GM18520 (cell line): ENCODE results near the gene TAAR8.
A peak's percentile ranks its signal among the peaks of the same experiment; 100 is the strongest.
"Not testable (repeated sequence)": the region's sequence is repeated elsewhere in the genome, so short reads cannot be mapped to it uniquely, and the experiment has no call there.

Source experiments
- ATAC-seq: cut with Tn5 transposase; IDR thresholded peaks from one replicate; pipeline ENCODE4 v1.9.1; 2021; ENCODE audit not compliant: unreplicated experiment

The TAAR8 gene

DNA sequence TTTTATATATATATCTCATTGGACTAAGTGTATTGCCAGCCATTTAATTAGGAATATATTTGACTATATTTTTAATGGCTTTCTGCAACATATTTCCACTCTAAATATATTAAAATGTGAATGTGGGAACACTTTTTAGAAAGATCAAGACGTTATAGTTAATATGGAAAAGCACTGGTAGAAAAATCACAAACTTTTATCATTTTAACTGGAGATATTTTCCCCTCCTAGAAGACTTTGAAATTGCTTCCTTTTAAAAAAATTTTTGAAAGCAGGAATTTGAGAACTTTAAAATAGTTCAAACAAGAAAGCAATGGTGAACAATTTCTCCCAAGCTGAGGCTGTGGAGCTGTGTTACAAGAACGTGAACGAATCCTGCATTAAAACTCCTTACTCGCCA is 14.5 kb upstream of the TAAR8 start, which contains the start of gene TAAR9:
TAAR9 (plus strand) TSS at position 301 of the 400 bp plus-strand sequence; CDS start at position 314, 13 bp downstream.
- no peak for ATAC-seq

DNA sequence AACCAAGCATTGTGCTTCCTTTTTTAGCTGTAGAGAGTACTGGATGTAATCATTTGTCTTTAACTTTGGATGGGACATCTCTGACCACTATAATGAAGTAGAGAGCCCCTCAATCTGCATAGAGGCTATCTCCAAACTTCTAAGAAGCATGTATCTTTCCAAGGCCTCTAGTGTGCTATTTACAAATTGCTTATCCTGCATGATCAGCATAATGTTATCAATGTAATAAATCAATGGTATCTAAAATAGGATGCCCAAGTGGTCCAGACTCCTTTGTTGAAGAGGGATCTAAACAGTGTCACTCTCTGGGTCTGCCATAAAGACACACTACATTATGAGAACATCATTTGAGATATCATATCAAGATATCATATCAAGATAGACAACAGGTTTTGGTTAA is 7.6 kb upstream of the TAAR8 start:
- ATAC-seq, result no peak

DNA sequence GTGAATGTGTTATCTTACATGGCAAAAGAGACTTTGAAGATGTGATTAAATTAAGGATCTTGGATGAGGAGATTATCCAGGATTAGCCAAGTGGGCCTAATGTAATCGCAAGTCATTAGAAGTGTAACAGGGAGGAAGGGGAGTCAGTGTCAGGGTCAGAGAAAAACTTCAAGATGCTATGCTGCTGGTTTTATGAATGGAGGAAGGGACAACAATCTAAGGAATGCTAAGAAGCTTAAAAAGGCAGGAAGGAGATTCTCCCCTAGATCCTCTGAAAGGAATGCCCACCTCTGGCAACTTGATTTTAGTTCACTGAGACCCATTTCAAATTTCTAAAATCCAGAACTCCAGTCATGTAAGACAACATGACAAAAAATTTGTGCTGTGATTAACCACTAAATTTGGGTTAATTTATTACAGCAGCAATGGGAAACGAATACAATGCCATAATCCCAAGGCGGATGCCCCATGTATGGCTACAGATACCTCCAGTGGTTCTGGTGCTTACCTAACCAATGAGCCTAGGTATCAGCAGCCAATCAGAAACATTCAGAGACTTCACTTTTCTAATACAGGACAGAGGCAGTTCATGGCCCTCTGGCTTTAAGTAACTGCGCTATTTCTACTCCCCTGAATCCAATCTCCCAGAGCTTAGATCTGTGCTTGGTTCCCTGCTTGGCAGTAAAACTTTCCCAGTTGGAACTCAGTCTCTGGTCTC is 3.6 kb upstream of the TAAR8 start:
- no peak for ATAC-seq

DNA sequence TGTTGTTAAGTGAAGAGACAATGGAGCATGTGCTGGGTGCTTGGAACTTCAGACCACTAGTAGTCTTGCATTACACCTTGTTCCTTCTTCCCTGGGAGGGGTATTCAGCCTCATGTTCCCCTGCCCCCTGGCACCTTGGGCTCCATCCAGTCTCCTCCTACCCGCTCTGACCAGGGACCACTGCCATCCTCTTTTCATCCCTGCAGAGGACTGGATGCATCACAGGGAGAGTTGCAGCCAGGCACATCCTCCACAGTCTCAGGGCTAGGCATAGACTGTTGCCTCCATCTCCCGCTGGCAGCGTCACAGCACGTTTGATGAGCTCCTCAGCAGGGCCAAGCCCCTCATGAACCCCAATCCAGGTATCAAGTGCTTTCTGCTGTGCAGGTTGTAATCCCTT is 1.3 kb upstream of the TAAR8 start:
- ATAC-seq, result no peak

DNA sequence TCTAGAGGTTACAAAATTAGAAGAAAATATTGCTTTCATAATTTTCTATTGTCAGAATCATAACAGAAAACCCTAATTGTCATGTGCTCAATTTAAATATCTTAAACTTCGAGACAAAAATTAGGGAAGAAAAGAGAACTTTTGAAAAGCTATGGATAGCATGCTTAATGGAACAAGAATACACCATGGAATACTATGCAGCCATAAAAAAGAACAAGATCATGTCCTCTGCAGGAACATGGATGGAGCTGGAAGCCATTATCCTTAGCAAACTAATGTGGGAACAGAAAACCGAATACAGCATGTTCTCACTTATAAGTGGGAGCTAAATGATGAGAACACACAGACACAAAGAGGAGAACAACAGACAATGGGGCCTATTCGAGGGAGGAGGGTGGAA is 7.6 kb downstream of the TAAR8 start:
- not testable (repeated sequence) for ATAC-seq

DNA sequence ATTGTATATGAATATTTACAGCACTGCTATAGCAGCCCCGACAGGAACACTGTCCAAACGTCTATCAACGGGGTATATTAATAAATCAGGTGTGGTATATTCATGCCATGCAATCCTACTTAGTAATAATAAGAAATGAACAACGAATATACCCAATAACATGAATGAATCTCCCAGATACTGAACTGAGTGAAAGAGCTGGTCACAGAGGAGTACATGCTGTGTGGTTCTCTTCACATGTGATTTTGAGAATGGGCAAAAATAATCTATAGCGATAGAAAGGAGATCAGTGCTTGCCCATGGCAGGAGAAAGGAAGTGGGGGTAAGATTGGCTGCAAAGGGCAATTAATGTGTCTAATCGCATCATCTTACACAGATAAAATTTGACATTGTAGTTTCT is 13.9 kb downstream of the TAAR8 start:
- no peak for ATAC-seq

DNA sequence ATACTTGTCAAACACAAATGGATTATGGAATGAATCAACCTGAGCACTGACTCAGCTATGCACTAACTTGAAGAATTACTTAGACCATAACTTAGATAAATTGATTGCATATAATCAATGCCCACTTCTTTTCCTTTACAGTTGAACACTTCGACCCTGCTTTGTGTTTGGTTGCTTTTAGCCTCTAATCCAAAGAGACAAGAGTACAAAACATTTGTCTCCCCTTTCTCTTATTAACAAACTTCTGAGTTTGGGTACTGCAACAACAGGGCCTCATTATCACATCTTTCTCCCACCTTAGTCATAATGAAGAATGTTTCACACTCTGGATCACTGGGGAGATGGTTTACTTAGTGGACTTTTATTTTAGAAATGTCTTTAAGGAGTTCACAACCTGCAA is 15.1 kb downstream of the TAAR8 start:
- ATAC-seq, result no peak

DNA sequence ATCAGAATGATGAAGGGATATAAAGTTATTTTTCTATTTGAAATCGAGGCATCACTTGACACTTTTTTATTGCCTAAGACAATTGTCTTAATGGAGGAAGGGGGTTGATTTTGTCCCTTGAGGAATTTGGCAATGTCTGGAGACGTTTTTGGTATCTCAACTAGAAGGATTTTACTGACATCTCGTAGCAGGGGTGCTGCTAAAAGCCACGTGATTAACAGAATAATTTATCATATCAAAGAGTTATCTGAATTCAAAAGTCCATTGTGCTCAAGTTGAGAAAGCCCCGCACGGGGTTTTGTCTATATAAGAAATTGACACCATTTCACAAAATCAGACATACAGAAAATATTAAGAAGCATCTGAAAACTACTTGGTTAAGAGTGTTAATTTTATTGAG is 16.1 kb downstream of the TAAR8 start:
- no peak for ATAC-seq

DNA sequence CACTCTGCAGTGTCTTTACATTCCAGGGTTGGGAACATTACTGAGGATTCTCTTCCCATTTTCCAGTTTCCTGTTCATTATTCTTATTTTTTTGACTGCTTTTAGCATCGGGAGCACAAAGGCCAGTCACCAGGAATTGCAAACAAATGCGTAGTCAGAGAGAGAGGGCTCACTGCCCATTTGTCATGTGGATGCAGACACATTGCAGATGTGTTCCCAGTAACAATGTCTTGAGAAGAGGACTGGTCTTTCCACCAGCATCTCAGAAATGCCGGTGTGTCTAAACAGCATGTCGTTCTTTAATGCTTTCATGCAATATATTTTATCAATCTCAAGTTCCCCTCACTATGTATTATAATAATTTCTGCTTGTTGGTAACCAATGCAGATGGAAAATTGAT is 16.7 kb downstream of the TAAR8 start:
- no peak for ATAC-seq

DNA sequence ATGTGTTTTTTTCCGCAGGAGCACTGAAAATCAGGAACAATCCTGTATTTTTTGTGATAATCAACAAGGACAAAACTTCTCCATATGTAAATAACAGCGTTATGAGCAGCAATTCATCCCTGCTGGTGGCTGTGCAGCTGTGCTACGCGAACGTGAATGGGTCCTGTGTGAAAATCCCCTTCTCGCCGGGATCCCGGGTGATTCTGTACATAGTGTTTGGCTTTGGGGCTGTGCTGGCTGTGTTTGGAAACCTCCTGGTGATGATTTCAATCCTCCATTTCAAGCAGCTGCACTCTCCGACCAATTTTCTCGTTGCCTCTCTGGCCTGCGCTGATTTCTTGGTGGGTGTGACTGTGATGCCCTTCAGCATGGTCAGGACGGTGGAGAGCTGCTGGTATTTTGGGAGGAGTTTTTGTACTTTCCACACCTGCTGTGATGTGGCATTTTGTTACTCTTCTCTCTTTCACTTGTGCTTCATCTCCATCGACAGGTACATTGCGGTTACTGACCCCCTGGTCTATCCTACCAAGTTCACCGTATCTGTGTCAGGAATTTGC is 17.8 kb downstream of the TAAR8 start, which contains the start of gene TAAR6:
TAAR6 (plus strand) TSS at position 102 of the 557 bp plus-strand sequence; CDS start at position 102, 0 bp downstream.
- ATAC-seq, result no peak

DNA sequence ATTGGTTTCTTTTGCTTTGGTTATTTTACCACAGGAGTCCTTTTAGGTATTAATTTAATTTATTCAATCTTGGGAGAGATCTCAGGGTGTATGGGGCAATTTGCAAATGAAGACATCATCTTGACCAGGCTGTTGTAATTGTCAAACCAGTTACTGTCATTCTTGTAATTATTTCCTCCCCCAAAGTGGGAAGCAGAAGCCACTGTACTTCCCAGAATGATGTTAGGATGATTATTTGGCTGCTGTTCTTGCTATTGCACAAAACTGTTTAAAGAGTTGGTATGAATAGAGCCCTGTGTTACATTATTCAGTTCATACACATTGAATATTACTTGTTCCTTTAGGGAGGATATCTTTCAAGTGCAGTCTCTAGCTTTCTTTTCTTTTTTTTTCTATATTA is 19.3 kb downstream of the TAAR8 start:
- no peak for ATAC-seq

DNA sequence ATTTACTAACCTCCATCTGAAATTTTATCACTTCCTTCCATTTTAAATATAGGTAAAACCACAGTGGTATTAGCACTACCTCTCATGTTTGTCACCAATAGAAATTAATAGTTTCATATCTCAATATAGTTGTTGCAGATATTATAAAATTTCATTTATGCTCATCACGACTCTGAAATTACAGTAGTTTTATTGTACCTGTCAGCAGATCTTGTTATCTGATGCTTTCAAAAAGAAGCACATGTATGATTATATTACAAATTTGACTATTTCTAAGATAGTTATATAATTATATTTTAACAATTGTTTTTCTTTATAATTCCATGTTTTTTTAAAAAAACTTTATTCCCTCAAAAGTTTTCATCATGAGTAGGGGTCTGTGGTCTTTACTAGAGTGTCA is 32.2 kb downstream of the TAAR8 start:
- no peak for ATAC-seq

DNA sequence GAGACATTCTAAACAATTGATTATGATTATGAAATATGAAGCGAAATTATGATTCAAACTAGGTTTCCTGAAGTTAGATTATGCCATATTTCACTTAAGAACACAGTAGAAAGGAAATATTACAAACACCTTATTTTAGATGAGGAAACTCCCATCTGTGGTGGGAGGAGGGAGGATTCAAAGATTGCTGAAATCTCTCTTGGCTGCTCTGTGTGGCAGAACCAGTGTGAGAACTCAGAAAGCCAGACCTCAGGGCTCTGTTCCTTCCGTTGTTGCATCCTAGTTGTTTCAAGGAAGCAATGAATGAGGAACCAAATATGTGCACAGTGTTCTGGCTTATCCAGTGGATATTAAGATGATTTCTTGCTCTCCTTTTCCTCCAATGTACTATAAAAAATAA is 35.0 kb downstream of the TAAR8 start:
- no peak for ATAC-seq

DNA sequence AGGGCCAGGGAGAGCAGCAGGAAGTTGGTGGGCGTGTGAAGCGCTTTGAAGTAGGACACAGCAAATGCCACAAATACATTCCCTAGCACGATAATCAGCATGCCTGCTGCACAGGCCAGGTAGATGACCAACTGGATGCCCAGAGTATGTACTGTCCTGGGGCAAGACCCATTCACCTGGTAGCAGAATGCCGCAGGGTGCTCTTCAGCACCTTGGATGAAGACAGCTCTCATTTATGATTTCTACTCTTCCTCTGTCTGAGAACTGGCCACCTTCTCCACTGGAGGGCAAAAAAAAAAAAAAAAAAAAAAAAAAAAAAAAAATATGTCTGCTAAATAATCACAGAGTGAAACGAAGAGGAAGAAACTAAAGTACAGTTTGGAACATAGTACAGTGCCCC is 37.0 kb downstream of the TAAR8 start, which contains the start of gene TAAR5:
TAAR5 (minus strand) TSS at position 288 of the 400 bp plus-strand sequence; CDS start at position 233, 55 bp downstream.
- ATAC-seq, result no peak

DNA sequence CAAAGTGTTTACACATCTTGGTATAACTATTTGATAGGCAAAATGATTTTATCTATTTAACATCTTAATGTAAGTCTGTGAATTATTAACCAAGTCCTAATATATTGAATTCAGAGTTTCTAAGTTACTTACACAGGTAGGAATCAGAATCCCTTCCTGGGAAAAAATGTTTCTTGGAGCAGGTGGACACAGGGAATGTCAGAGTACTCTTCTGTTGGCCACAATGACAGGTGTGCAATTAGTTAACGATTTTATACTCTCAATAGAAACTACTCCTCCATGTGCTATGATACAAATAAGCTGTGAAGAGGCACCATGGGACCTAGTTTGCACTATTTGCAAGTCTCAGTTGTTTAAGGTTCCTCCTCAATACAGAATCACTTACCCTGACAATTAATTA is 37.9 kb downstream of the TAAR8 start:
- no peak for ATAC-seq

DNA sequence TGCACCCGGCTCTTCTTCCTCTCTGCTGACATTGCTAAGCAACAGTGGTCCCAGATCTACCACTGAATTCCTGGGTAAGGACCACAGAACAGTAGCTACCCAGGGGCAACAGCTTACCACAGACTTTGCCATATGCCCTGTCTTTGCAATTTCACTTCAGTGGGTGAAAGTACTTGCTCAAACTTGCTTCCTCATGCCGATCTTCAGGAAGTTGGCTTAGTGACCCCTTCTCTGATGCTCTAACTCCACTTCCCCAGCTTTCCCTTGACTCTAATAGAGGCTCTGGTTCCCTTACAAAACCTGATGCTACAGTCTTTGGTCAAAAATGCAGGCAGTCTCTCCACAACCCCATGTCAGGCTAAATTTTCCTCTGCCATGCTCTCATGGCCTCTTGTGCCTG is 40.4 kb downstream of the TAAR8 start:
- no peak for ATAC-seq

DNA sequence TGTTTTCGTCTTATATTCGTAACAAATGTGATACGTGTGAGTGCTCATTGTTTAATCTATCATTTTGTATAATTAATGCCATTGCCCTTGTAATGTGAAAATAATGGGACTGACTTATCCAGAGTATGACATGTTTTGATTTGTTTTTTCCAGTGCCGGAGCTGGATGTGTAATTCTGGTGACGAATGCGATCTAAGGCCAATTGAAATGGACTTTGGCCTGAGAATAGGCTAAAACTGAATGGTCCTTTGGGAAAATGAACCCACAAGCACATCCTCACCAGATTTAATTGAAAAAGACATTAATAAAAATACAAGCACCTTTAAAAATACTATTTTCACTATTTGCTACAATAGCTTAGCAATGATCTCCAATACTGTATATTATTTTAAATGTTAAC is 43.7 kb downstream of the TAAR8 start:
- ATAC-seq, result no peak

DNA sequence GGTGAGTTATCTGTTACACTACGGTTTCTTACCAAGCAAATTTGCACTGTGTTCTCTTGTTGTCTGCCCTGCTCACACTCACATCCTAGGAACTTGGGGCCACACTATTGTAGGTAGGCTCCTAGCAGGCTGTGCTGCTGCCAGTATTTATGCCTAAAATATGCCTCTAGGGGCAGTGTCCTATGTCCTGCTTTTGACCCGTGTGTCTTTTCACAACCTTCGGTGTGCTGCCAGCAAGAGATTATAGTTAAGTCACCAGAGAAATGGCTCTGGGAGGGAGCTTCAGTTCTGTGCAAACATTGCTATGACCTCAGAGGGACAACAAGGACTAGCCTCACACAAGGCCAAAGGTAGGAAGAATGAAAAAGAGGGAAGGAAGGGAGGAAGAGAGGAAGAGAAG is 46.0 kb downstream of the TAAR8 start:
- ATAC-seq, result peak; percentile 78

DNA sequence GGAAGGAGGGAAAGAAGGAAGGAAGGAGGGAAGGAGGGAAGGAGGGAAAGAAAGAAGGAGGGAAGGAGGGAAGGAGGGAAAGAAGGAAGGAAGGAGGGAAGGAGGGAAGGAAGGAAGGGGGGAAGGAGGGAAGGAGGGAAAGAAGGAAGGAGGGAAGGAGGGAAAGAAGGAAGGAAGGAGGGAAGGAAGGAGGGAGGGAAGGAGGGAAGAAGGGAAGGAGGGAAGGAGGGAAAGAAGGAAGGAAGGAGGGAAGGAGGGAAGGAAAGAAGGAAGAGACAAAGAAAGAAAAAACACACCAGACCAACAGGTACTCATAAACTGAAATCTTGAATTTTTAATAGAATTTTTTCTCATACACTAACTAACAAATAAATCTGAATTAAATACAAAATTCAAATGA is 48.4 kb downstream of the TAAR8 start:
- not testable (repeated sequence) for ATAC-seq
